Daoy (cell line): ENCODE results near the gene TBC1D7. TPM values are rescaled to one million over a fixed set of nuclear protein-coding genes. Genes with fewer than 3 reads are reported as not detected.
"Not testable (repeated sequence)": the region's sequence is repeated elsewhere in the genome, so short reads cannot be mapped to it uniquely, and the experiment has no call there.

Experiments used
- DNase-seq: peaks from one replicate; pipeline ENCODE4 v3.0.0-alpha.2; 2015; ENCODE audit warnings: low read depth
- total RNA-seq: library from RNA; depleted of rRNA; stranded (reverse); fragments of >200 nt; shearing (Covaris generic); gene quantifications from 2 replicates; pipeline ENCODE4 v1.2.3, GENCODE V29; 2014

TBC1D7 gene
- total RNA-seq, 1 experiment from 2014 or later: 55.1 TPM

GRCh38 chr6:13355999-13356785, 27.9 kb upstream of the TBC1D7 start:
- DNase-seq: no peak

GRCh38 chr6:13355043-13355945, 27.0 kb upstream of the TBC1D7 start:
- DNase-seq: peak; percentile 94

GRCh38 chr6:13354331-13355042, 26.1 kb upstream of the TBC1D7 start:
- DNase-seq: peak; percentile 72

GRCh38 chr6:13352165-13352564, 23.8 kb upstream of the TBC1D7 start:
- DNase-seq: no peak

GRCh38 chr6:13351271-13351670, 22.9 kb upstream of the TBC1D7 start:
- no peak for DNase-seq

GRCh38 chr6:13349811-13350506, 21.6 kb upstream of the TBC1D7 start:
- DNase-seq: no peak

- DNase-seq: no peak
These were observed 20.2 kb upstream of the TBC1D7 start for GRCh38 chr6:13348334-13349113.

- DNase-seq: no peak
These were observed 17.9 kb upstream of the TBC1D7 start for GRCh38 chr6:13346245-13346644.

- DNase-seq: no peak
These were observed 14.2 kb upstream of the TBC1D7 start for GRCh38 chr6:13342414-13343019.

- DNase-seq: no peak
These were observed 11.7 kb upstream of the TBC1D7 start for GRCh38 chr6:13339863-13340630.

GRCh38 chr6:13338038-13338437, 9.7 kb upstream of the TBC1D7 start:
- DNase-seq: no peak

GRCh38 chr6:13336553-13336952, 8.2 kb upstream of the TBC1D7 start:
- DNase-seq: peak; percentile 86

- peak; percentile 72 for DNase-seq
These were observed 6.6 kb upstream of the TBC1D7 start for GRCh38 chr6:13334953-13335352.

- no peak for DNase-seq
These were observed 4.0 kb upstream of the TBC1D7 start for GRCh38 chr6:13332349-13332706.

GRCh38 chr6:13331516-13332348, 3.4 kb upstream of the TBC1D7 start:
- DNase-seq: no peak

- no peak for DNase-seq
These were observed 492 bp upstream of the TBC1D7 start for GRCh38 chr6:13328875-13329183.

- DNase-seq: no peak
These were observed 654 bp downstream of the TBC1D7 start for GRCh38 chr6:13327691-13328075.

- not testable (repeated sequence) for DNase-seq
These were observed 2.2 kb downstream of the TBC1D7 start for GRCh38 chr6:13326031-13326586.
